Stimulated activated CD8-positive, alpha-beta memory T cell treated with anti-CD3 and anti-CD28 coated beads, Interleukin-7, amount 100 ng/mL, for 24 hours (primary cell): ENCODE results near the gene MSI2.

Experiments used
- DNase-seq: peaks from one replicate; pipeline ENCODE4 v3.0.0-alpha.2; 2020; ENCODE audit warnings: low read depth

The MSI2 gene

DNA sequence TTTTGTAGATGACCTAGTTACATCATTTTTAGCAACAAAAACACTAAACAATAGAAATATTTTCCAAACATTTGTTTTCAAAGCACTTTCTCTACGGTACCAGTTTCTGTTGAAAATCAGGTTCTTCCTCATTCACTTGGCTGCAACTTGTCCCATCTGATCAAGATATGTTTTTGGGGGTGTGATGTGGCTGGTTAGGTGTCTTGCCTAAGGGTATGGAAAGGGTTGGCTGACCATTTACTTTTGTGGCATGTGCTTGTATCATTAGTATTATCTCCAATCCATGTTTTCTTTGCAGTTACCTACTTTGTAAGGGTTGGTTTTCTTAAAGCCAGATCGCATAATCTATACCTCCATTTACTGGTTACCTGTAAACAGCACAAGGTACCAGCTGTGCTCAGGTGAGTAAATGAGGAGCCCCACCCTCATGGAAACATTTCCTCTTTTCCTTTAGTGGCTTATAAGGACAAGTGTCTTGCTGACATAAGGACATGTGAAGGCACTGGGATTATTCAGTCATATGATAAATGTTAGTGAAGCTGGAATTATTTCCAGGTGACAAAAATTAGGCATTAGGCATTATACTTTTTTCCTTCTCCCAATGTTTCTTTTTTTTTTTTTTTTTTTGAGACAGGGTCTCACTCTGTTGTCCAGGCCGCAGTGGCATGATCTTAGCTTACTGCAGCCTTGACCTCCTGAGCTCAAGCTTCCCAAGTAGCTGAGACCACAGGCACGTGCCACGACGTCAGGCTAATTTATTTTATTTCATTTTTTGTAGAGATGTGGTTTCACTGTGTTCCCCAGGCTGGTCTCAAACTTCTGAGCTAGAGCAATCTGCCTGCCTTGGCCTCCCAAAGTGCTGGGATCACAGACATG lies 326.8 kb downstream of the MSI2 start:
- no peak for DNase-seq

DNA sequence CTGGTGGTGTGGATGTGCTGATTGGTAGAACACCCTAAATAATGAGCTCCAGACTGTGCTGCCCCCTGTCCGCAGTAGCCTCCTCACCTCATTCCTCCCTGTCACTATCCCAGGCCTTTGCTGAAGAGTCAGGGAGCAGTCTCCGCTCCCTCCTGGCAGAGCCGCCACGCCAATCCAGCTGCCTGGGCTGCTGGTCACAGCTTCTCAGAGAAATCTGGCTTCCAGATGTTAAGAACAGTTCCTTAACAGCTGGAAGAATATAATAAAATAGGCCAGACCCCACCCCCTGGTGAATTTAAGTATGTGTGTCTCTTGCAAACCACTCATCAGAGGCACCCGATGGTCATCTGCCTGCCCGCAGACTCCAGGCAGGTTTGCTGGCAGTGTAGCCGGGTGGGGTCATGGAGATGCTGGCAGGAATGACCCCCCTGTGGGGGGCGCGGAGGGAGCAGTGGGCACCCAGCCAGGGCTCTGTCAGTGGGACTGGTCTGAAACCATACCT lies 327.8 kb downstream of the MSI2 start:
- no peak for DNase-seq

DNA sequence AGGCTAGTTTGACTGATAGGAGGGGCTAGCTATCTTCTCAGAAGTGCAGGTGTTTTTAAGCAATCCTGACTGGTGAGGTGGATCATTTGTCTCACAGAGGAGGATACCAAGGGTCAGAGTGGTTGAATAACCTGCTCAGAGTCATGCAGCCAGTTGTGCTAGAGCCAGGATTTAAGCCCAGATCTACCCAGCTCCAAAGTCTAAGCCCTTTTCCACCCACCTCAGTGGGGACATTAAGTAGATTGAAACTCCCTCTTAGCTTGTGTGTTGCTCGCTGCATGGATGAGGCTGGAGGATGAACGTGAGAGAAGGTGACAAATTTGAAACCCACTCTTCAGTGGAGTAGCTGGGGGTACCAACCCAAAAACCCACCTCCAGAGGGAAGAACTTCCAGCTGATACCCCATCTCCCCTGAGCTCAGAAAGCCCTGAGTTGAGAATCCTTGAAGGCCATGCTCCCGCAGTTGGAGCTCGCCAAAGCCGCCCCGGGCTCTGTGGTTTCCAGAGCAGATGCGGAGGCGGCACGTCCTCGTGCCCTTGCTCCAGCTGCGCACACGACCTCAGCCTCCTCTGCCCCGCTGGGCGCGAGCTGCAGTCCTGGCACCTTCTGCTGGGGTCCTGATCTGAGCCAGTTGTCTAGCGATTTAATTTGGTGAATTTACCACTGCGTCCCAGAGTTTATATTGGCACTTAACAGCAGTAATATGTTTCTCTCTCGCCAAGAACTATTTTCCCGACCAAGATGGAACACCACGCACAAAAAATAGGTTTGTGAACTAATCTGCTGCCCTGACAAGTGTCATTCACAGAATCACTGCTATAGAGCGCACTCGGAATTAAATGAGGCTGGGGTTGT lies 329.2 kb downstream of the MSI2 start:
- DNase-seq = no peak

DNA sequence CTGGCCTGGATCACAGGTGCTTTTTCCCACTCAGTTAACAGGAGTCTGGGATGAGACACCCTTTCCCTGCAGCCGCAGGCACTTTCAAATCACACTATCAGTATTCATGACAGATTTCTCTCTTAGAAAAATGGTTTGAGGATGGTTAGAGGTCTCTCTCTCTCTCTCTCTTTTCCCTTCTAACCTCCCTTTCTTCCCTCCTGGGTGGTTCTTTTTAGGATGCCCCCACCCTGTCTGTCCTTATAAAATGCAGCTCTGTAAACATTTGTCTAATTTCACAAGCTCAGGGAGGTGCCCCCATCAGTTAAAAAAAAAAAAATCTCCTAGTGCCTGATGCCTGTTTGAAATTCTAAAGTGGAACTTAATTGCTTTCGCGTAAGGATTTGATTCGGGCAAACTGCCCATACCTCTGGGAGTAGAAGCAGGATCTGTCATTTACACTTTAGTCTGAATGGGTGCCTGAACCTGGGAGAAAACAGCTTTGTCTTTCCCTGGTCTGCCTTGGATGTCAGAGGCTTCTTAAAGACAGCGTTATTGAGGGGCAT lies 329.9 kb downstream of the MSI2 start:
- no peak for DNase-seq

DNA sequence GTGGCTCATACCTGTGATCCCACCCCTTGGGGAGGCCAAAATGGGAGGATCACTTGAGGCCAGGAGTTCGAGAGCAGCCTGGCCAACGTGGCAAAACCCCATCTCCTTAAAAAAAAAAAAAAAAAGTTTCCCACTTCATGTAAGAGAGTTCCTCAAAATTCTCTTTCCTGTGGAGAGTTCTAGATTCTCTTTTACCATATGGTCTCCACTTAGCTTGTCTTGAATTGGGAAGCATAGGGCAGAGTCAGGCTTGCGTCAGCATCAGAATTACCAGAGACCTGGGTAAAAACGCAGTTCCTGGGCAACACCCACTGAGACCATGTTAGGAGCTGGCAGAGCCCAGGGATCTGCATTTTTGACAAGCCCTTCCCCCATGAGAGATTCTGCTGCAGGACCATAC lies 330.4 kb downstream of the MSI2 start:
- DNase-seq = no peak

DNA sequence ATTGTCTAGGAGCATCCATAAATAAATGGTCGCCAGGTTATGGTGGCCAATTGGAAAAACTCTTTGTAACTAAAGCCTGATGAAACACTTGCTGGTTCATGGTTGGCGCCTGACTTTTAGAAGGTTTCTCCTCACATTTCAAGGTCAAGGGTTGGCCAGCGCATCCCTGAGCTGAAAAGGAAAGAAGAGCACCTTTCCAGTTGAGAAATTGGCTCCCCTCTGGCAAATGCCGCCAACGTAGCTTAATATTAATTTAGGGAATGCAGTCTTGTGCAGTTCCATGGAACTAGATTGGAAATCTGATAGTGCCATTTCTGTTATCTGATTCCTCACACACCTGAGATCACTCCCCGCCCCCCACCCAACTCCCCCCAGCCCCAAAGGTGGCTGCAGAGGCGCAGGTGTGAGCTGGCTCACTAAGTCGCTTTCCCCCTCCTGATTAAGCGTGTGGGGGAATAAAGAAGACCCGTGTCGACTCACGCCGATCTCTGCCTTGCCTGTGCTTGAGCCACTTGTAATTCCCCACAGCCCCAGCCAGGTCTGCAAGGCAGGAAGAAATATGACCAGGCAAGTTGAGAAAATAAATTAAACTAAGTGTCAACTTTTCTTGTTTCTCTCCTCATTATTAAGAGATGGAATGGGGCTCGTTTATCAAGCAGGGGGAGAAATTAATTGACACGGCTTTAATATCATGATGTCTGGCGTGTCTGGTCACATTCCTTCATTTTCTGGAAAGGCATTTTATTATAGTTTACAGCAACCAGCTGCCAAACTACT lies 331.1 kb downstream of the MSI2 start:
- DNase-seq = no peak

DNA sequence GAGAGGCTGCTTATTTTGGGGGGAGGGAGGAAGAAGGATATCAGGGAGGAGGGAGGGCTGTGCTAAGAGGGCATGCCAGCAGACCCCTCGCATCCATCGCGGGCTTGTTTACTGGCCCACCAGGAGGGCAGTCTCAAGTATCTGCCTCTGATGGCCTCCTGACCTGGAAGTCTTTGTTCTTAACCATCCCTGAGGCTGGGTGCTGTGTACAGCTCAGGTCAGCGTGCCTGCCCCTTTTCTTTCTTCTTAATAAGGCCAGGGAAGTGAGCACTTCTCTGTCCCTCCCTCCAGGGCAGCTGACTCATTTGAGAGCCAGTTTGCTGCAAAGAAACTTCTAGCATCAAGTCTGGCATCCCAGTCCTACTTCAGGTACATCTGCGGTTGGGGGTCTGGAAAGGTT lies 331.8 kb downstream of the MSI2 start:
- no peak for DNase-seq

DNA sequence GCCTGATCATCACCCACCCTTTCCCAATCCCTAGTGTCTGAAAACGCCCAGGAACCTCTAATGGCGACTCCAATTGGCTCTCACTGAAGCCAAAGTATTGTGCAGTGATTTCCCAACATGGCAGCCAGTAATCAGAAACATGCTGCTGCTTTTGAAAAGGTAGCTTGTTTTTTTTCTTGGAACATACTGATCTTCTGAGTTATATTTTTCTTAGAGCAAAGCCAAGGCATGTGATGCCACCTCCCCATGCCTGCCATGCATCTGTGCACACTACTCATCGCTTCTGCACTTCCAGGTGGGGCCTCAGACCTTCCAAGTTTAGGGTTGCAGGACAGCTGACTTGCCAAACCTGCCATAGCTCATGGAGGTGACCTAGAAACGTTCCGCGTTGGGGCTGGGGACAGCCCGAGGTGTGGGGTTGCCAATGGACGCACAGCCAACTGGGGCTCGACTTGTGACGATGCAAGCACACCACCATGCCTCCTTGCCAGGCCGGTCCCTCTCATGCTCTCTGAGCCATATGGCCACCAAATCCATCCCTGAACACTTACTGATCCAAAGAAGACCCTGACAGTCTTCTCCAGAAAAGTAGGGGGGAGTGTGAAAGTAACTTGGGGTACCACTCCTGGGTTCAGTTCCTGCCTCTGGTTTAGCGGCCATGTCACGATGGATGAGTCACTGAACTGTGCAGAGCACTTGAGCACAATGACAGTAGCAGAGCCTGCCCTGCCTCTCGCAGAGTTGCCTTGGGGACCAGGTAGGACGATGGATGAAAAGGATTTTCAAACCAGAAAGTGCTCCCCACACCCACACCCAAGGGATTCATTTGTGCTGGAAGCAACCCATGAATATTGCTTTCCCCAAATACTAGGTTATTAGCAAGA lies 333.1 kb downstream of the MSI2 start:
- no peak for DNase-seq

DNA sequence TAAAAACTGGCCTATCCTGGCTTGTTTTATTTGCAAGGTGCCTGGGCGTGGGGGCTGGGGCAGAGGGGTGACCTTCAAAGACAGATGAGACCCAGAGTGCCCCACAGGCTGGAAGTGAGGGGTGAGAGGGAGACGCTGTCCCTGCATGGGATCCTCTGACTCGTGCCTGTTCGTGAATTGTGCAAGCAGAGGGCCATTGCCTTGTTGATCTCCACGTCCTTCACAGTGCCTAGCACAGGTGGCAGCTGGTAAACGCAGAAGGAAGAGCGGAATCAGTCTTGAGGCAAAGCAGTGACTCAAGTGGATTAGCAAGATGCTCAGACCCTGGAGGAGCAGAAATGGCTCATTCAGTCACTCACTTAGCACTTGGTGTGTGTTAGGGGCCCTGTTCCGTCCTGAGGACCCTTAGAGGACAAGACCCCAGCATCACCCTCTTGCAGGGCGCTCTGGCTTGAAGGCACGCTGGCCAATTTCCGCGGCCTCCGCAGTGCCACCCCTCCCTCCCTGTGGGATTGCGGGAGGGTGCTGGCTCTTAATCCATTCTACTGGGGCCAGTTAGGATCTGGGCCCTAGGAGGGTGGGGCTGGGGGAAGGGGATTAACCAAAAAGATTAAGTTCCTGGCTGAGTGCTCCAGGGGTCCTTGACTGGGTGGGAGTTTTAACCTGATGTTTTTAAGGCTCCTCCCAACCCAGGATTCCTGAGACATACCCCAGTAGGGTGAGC lies 337.6 kb downstream of the MSI2 start:
- no peak for DNase-seq

DNA sequence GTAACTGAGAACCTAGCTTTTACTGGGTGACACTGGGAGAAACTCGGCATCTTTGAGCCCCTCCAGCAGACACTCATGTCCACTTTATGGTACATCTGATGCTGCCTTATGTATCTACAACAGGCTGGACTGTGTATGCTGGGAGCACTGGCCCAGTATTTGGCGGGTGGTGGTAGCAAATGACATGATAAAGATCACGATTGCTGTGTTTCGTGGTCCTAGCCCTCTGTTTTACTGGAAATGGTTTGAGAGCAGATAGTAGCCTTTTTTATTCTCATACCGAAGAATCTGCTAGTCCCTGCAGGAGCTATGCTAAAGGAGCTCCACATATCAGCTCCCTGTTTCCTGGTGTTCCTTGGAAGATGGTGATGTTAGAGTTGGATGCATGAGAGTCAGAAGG lies 338.4 kb downstream of the MSI2 start:
- DNase-seq = no peak

DNA sequence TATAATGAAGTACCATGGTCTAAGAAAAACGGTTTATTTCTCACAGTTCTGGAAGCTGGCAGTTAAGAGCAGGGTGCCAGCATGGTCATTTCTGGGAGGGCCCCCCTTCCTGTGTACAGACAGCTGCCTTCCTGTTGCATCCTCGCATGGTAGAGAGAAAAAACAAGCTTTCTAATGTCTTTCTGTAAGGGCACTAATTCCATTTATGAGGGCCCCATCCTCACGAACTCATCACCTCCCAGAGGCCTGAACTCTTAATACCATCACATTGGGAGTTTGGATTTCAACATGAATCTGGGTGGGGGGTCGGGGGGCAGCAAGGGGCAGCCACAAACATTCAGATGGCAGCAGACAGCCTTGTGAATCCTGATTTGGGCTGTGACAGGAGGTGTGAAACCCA lies 339.1 kb downstream of the MSI2 start:
- DNase-seq = no peak

DNA sequence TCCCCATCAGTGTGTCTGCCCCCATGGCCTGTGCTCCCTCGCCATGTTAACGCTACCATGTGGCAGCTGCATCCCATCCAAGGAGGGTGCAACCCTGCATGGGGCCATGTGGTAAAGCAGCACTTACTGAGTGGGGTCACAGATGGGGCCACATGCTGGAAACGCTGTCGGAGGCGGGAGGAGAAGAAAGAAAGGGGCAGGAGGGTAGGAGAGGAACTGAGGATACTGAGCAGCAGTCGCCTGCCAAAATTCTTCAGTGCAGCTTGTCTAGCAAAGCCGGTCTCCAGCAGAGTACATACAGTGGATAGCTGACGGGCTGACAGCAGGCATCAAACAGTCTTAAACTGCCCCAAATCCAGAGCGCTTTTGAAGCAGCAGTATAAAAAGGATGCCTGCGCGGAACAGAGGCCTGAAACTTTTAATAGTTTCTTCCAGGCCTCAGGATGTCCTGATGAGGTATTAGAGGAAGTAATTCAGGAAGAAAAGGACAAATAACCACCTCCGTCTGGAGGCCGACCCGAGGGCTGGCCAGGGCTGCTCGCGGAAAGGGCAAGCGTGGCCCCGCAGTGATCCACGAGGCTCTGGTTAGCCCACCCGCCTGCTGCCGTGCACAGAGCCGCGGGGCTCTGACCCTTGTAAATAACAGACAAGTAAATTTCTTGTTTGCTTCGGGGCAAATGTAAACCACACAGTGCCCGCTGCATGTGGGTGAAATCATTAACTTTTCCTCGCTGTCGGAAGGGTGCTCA lies 339.8 kb downstream of the MSI2 start:
- DNase-seq = no peak

DNA sequence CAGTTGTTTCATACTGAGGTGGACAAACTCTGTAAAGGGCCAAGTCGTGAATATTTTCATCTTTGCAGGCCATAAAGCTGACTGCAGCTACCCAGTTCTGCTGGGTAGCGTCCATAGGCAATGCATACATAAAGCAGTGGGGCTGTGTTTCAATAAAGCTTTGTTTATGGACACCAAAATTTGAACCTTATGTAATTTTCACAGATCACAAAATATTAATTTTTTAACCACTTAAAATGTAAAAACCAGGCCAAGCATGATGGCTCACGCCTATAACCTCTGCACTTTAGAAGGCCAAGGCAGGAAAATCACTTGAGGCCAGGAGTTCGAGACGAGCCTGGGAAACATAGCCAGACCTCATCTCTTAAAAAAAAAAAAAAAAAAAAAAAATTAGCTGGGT lies 340.8 kb downstream of the MSI2 start:
- no peak for DNase-seq

DNA sequence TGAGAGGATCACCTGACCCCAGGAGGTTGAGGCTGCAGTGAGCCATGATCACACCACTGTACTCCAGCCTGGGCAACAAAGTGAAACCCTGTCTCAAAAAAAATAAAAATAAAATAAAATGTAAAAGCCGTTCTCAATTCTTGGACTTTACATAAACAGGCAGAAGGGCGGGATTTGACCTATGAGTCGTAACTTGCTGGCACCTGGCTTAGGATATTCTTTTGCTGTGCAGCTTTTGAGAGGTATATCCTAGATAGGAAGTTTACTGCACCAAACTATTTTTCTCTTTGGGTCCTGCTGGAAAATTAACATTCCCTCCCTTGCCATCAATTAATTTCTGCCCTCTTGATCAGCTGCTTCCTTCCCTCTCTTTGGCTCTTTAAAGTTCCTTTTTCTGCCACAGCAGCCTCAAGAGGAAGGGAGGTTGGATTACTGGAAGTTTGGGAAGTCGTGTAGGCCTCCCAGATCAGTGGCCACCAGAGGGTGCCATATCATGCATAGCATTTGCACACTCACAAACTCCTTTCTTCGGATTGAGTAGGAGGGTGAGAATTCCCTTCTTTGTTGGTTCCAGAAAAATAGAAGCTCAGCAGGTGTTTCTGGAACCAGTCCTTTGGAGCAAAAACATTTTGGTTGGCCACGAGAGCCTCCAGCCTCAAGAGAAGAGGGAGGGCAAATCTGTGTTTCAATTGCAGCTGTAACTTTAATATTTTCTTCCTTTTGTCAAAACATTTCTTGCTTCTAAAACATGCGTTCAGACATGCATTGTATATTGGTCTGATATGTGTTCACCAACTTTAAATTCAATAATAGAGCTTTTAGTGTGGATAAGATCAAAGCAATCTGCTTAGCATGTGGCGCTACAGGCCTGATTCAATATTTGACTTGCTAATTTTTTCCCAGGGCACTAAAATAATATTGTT lies 341.5 kb downstream of the MSI2 start:
- DNase-seq = no peak

DNA sequence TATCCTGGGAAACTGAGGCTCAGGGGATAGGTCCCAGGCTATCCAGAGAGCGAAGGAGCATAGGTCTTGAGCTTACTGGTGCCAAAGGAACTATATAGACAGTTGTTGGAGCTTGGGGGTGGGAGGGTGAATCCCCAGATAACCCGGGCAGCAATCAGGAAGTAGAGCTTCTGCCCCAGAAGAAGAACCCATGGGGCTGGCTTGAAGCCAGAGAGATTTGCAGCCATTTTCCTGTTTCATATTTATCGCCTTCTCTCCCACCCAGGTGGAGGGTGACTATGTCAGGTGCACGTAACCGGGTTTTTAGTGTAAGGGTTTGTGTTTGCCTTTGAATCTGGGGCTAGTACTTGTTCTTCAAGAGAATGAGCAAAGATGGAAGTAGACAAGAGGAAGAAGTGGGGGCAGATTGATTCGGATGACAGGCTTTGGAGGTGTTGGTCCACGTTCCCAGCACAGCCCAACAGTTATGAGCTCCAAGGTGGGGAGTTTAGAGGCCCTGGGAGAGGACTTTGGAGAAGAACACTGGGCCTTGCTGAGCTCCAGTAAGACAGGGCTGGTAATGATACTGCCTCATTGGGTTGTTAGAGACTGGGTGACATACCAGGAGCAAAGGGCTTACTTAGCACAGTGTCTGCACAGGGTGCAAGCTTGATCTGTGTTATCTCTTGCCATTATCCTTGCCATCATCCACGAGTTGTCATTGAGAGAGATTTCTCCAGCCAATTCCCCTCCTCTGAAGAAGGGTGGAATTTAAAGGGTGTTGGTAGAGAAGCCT lies 343.1 kb downstream of the MSI2 start:
- DNase-seq = no peak

DNA sequence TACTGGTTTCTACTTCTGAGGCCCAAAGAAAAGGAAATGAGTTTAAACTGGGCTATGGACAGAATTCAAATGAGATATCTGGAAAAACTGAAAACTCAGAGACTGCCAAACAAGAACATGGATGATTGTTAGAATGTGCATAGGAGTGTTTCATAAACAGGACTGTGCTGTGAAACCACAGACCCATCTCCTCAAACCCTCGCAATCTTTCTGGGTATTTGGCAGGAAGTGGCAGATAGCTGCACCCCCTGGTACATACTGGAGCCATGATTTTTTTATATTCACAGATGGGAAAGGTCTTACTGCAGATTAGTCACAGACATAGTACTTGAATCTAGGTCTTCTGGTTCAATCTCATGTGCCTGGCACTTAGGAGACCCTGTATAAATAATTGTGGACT lies 343.8 kb downstream of the MSI2 start:
- no peak for DNase-seq

DNA sequence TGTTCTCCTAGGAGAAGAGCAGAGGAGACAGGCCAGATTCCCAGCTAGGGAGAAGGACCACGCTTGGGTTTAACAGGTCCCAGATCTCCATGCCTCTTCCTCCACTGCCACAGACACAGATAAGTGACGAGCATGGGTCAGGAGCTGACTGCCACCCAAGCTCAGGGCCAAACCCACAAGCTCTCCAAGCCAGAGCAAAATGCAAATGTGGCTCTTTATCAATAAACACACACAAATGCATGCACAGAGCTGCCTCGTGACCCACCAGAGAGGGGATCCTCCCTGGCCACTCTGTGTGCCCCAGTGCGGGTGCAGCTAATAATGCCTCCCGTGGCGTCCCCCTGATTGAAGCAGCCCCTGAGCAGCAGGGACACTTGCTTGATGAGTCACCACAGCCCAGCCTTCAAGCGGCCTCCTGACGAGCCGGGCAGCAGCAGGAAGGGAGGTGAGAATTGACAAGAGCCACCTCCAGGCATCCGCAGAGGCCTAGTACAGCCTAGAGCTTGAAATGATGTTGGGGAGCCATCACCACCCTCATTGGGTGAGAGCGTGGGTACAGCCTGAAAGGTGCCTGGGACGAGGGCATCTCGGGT lies 344.9 kb downstream of the MSI2 start:
- no peak for DNase-seq
